HG02623 (cell line): Measurements from ENCODE around the gene DTYMK.
"Not testable (repeated sequence)": the region's sequence is repeated elsewhere in the genome, so short reads cannot be mapped to it uniquely, and the experiment has no call there.

ENCODE experiments used
- ATAC-seq: cut with Tn5 transposase; IDR thresholded peaks from one replicate; pipeline ENCODE4 v1.9.1; 2021; ENCODE audit warnings: moderate library complexity; ENCODE audit not compliant: unreplicated experiment

Gene DTYMK, protein sequence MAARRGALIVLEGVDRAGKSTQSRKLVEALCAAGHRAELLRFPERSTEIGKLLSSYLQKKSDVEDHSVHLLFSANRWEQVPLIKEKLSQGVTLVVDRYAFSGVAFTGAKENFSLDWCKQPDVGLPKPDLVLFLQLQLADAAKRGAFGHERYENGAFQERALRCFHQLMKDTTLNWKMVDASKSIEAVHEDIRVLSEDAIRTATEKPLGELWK

DNA sequence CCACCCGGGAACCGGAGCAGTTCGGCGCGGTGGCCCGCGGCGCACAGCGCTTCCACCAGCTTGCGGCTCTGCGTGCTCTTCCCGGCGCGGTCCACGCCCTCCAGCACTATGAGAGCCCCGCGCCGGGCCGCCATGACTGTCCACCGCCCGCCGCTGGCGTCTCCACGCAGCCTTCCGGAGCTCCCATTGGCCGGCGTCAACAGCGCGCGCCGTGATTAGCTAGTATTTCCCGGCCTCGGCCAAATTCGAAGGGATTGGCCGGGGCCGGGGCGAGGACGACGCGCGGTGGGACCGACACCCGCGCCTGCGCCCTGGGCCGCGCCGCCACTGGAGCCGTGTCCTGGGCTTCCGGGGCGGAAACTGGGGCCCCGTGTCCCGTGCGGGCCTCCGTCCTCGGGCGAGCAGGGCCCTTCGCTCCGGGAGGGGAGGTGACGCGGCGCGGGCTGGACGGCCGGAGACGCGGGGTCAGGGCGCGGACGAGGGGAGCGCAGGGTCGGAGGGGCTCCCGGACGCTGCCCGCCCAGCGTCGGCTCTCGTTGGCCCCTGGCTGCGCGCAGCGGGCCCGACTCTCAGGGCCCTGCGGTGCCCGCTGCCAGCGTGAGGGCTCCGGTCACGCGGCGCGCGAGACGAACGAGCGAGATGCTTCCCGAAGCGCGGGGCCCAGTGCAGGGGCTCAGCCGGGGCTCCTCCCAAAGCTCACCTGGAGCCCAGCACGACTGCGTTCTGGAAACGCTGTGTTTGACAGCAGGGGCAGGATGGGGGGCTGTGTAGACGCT is at the start of gene DTYMK:
DTYMK (minus strand) TSS at position 166 of the 776 bp plus-strand sequence; CDS start at position 134, 32 bp downstream.
- ATAC-seq: peak; percentile 89

DNA sequence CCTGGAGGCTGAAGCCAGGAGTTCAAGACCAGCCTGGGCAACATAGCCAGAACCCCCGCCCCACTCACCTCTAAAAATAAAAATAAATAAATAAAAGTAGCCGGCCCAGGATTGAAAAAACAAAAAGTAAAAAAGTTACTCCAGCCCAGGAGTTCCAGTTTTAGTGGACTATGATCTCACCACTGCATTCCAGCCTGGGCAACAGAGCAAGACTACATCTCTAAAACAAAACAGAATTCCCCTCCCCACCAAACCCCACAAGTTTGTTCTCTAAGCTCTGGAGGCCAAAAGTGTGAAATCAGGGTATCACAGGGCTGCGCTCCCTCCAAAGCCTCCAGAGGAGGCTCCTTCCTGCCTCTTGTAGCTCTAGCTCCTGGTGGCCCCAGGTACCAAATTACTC is 49.5 kb upstream of the DTYMK start:
- ATAC-seq: no peak

DNA sequence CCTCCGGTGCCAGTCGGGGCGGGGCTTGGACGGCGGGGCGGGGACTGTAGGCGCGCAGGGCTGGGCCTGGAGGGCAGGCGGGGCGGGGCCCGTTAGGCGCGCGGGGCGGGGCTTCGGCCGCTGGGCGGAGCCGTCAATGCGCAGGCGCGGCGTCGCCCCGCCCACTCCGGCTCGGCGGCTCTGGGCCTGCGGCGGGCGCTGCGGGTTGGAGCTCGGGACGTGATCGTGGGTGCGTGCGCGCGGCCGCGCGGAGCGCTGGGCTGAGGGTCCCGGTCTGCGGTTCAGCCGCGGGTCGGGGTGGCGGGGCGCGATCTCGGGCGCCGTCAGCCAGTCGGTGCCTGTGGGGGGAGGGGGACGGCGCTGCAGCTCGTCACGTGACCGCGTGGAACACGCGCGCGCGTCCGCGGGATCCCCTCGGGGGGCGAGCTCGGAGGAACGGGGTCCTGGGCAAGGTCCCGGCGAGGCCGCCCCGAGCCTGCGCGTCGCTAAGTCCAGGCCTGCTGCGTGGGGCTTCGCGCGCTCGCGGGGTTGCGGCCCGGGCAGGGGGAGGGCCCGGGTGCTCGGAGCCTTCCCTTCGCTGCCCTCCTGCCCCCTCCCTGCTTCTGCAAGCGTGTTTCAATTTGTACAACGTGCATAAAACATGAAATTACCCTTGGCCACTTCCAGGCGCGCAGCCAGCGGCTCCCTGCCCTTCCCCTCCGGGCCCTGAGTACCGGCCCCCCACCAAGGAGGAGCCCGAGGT is 48.0 kb upstream of the DTYMK start, which contains the start of gene D2HGDH:
D2HGDH (plus strand) TSS at position 164 of the 742 bp plus-strand sequence. CDS start 595 bp downstream, outside the sequence.
- ATAC-seq: peak; percentile 74

DNA sequence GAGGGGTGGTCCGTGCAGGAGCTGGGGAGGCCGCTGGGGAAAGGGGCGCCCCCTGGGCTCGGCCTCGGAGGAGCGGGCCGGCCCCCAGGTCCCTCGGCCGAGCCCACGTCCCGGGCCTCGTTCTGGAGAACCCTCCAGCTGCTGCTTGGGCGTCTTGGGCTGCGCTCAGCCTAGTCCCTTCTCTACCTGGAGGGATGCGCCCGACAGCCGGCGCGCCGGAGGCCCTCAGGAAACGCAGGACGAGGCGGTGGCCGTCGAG is 47.5 kb upstream of the DTYMK start:
- ATAC-seq: no peak

DNA sequence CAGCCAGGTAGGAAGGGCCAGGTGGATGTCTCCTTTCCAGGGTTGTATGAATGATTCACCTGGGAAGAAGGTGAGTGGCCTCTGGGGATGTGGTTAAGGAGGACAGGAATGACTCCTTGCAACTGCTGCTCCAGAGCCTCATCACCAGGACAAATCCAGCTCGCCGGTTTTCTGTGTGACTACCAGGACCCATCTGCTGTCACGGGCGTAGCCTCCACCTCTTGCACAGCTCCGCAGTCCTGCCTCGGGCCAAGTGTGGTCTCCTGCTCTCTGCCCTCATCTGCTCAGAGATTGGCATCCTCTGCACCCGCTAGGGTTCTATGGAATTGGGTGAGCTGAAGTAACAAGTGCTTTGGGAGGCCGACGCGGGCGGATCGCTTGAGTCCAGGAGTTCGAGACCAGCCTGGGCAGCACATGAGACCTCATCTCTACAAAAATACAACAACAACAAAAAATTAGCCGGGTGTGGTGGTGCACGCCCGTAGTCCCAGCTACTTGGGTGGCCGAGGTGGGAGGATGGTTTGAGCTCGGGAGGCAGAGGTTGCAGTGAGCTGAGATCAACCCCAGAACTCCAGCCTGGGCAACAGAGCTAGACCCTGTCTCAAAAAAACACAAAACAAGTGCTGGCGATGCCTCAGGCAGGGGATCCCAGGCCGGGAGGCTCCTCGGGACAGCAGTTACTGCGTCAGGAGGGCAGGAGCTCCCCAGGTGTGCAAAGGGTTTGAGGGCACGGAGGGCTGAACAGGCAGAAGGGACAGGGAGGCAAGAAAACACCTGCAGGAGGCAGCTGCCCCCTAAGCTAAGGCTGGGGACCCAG is 47.0 kb upstream of the DTYMK start:
- no peak for ATAC-seq

DNA sequence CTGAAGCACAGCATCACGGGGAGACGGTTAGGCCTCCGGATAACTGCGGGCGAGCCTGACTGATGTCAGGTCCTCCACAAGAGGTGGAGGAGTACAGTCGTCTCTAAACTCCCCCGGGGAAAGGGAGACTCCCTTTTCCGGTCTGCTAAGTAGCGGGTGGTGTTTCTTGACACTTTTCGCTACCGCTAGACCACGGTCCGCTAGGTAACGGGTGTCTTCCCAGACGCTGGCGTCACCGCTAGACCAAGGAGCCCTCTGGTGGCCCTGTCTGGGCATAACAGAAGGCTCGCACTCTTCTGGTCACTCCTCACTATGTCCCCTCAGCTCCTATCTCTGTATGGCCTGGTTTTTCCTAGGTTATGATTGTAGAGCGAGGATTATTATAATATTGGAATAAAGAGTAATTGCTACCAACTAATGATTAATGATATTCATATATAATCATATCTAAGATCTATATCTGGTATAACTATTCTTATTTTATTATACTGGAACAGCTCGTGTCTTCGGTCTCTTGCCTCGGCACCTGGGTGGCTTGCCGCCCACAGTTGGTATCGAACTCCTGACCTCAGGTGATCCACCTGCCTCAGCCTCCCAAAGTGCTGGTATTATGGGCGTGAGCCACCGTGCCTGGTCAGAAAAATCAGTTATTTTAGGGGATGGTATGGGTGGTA is 46.0 kb upstream of the DTYMK start:
- ATAC-seq: not testable (repeated sequence)

DNA sequence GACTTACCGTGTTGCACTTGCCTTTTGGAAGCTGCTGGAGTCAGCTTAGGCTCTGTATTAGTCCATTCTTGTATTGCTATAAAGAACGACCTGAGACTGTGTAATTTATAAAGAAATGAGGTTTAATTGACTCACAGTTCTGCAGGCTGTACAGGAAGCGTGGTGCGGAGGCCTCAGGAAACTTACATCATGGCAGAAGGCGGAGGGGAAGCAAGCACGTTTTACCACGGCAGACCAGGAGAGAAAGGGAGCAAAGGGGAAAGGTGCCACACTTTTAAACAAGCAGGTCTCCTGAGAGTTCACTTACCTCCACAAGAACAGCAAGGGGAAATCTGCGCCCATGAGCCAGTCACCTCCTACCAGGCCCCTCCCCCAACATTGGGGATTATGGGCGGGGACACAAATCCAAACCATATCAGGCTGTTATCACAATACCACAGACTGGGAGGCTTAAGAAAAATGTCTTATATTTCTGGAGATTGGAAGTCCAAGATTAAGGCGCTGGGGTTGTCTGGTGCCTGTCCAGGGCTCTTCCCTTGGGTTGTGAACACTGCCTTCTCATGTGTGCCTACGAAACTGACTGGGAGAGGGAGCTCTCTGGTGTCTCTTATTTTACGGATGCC is 44.2 kb upstream of the DTYMK start:
- no peak for ATAC-seq

DNA sequence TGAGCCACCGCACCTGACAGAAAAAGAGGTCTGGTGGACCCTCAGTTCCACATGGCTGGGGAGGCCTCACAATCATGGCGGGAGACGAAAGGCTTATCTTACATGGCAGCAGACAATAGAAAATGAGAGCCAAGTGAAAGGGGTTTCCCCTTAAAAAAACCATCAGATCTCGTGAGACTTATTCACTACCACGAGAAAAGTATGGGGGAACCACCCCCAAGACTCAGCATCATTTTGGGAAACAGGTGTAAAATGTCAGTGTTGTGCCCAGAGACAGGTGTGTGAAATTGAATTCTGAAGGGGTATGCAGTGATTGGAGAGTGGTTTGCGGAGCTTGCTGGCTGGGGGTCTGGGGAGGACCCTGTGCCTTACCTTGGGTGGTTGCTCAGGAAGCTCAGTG is 43.3 kb upstream of the DTYMK start:
- ATAC-seq: no peak

DNA sequence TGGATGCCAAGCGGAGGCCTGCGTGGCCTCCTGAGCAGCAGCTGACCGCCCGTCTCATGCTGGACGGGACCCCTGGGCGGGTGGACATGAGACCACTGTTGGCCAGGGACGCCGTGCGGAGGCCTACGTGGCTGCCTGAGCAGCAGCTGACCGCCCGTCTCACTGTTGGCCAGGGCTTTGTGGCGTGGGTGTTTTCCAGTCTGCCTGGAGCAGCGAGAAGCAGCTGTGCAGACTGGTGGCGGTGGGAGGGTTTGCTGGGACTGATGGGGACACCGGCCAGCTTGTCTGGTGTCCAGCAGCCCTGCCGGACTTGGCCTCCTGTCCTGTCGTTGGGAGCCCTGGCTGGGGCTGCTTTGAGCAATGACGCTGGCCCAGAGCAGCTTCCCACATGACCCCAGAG is 42.0 kb upstream of the DTYMK start:
- ATAC-seq: no peak

DNA sequence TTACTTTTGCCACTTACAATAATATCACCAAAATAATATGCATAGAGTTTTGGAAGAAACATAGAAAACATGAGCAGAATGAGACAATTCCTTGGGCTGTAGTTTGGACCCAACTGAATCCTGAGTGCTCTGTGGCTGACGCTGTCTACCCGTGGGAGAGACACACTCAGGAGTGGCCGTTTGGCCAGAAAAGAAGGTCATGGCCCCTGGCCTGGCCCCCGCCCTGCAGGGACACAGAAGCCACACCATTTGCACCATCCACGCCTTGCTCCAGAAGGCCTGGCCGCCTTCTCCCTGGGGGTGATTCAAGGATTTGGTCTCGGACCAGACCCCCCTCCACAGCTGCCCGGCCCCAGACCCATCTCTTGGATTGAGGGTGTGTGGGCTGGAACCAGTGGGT is 41.4 kb upstream of the DTYMK start:
- ATAC-seq: no peak

DNA sequence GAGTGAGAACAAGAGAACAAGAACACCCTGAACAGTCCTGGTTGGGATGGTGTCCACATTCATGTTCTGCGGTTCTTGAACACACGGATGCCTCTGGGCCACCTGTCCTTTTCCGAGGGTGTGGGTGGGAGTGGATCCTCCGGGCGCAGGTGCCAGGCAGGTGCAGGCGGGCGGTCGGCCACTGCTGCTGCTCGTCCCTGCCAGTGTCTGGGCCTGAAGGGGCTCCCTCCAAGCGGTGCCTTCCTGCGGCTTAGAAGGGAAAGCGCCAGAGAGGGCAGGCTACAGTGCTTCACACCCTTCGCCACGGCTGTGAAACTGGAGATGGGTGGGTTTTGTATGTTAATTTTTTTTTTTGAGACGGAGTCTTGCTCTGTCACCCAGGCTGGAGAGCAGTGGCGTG is 39.8 kb upstream of the DTYMK start:
- ATAC-seq: no peak

DNA sequence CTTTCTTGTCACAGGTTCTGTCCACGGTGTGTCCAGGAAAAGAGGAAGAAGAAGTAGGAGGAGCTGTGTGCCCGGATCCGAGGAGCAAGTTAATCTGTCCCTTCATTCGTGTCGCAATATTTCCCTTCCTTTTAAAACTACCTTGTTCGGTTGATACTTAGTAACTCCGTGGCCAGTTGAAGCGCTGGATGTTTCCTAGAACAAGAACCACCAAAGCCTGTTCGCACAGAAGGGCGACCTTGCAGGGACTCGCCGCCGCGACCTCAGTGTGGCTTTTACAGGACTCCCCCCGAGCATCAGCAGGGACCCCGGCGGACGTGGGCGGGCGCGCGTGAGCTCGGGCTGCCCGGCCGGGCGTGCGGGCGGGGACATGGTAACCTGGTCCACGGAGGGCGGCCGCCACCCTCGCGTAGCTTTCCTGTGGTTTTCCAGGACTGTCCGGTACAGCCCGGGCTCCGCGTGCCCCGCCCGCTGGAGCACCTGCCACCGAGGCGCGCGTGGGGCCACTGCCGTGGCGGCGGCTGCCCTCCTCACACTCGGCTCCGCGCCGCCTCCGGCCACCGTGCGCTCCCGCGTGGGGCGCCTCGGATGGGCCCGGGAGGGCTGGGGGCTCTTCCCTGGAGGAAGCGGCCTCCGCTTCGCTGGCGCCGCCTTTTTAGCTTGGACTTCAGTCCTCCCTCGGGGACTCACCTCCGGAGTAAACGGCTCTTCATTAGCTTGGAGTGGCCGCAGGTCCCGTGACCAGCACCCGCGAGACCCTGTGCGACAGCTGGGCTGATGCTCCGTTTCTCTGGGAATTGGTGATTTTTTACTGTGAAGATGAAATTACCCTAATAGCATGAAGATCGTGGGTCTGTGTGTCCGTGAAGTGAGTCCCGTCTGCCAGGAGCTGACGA is 38.6 kb upstream of the DTYMK start:
- ATAC-seq: no peak

DNA sequence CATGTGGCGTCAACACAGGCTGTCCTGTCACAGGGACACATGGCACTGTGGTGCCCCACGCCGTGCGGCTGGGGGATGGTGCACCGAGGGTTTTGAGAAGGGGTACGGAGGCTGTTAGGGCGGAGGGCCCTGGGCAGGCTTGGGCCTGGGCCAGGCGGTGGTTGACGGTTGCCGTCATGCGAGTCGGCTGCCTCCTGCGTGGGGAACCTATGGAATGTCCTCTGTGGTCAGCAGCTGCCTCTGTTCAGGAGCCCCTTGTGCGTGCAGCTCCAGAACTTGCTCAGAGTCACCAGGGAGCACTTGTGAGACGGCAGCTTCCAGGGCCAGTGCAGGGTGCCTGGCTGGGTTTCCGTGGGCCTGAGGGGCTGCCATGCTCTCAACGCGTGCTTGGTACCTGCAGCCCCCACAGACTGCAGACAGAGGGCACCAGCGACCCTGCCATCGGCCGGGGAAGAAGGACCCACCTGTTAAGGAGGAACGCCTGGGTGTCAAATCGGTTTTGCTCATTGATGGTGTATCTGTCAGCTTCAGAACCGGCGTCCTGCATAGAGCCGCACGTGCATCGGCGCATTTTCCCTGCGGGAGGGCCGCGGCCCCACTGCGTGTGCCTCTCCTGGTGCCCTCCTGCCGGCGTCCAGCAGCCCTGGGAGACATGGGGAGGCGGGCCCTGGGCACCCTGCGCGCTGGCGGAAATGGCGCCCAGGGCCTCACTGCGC is 37.8 kb upstream of the DTYMK start:
- no peak for ATAC-seq

DNA sequence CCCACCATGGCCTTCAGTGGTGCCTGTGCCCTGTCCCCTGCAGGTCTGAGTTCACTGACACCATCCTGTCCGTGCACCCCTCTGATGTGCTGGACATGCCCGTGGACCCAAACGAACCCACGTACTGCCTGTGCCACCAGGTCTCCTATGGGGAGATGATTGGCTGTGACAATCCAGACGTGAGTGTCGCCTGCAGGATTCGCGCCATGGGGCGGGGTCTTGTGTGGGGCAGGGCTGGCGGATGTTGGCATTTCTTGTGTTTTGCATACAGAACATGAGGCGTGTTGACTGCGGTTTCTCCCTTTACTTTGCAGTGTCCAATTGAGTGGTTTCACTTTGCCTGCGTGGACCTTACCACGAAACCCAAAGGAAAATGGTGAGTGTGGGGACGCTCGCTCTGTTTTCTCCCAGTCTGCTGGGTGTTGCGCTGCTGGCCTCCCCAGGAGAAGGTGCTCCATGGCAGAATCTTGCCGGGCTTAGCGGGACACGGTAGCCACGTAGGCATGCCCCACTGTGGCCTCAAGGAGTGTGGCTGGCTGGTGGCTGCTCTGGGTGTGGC is 36.4 kb upstream of the DTYMK start:
- ATAC-seq: no peak

DNA sequence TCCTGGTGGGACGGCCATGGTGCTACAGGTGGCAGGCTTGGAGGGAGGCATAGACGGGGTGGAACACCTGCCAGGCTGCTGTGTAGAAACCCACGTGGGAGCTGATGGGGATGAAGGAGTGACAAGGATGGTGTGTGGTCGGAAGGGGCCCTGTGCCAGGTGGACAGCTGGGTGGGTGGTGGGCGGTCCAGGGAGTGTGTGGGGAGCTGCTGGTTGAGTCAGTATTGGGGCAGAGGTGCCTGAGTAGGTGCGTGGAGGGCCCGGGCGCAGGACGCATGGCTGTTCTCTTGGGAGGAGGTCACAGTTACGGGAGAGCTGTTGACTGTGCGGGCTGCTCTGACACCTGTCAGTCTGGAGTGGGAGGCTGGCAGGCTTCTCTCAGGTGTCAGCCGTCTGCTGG is 35.2 kb upstream of the DTYMK start:
- ATAC-seq: no peak

DNA sequence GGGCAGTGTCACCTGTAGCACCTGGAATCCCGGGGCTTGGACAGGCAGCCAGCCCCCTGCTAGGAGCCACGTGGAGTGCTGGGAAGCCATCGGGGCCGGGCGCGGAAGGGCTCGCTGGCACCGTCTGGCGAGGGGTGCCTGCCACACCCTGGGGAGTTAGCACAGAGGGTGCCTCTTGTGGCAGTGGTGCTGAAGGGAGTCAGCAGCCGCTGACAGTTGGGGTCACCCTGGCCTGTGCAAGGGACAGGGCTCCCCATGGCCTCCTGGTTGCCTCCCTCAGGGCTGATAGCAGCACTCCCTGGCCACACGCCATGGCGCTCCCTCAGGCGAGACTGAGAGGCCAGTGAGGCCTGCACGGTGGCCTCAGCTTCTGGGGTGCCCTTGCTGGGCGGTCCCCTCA is 33.9 kb upstream of the DTYMK start:
- ATAC-seq: no peak

DNA sequence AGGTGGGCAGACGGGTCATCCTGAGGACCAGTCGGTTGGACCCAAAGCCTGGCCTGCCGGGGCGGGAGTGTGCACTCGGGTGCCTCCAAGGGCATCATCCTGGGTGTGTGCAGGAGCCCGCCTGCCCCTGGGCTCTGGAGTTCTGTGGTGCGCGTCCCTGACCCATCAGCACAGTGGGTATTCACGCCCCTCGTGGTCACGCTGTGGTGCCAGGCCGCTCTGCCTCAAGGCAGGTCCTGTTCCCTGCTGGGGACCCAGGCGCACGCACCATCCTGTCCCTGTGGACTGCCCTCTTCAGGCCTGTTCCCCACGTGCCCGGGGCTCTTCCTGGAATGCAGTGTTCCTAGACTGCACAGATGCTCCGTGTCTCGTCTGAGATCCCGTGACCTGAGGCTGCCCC is 33.5 kb upstream of the DTYMK start:
- ATAC-seq: no peak

DNA sequence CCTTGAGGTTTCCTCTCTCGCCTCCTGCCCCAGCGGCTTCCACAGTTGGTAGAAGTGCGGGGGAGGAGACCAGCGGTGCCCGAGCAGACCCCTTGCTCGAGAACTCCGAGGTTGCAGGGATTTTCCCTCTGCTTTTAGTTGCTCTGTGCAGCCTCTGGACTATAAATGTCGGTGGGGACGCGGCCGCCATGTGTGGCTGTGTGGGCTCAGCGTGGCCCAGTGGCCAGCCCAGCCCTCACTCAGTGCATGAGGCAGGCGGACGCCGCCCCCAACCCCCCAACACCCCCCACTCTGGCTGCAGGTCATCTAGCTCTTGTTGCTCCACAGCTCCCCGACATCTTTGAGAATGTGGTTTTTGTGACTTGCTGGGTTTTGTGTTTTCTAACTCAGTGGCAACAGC is 32.5 kb upstream of the DTYMK start:
- no peak for ATAC-seq
